Left lung (tissue), 10 donors: ENCODE measurements around the gene PSTK. TPM values are rescaled to one million over a fixed set of nuclear protein-coding genes. Genes with fewer than 3 reads are reported as not detected.

Experiments
- ATAC-seq: fragments of 200-7000 bp; cut with Tn5 transposase; one replicate; pipeline ENCODE4 v1.9.1; 2020; ENCODE audit warnings: moderate library complexity
- DNase-seq, 4 donors: peaks; one replicate each; pipeline ENCODE4 v3.0.0-alpha.2; 2013 to 2020
- H3K27ac ChIP-seq, 2 donors: fragments of 200-600 bp; sonication (generic) in 1 of 2; one replicate each; pipeline versions ENCODE4 v1.5.0 to v1.8.0; 2020 to 2021
- H3K27me3 ChIP-seq, 2 donors: fragments of 200-600 bp; sonication (generic) in 1 of 2; one replicate each; pipeline versions ENCODE4 v1.5.0 to v1.8.0; 2020 to 2021
- H3K36me3 ChIP-seq, 2 donors: fragments of 200-600 bp; sonication (generic) in 1 of 2; one replicate each; pipeline versions ENCODE4 v1.5.0 to v1.8.0; 2020 to 2021
- H3K4me1 ChIP-seq, 2 donors: fragments of 200-600 bp; one replicate each; pipeline ENCODE4 v1.8.0; 2021
- H3K4me3 ChIP-seq, 2 donors: fragments of 200-600 bp; sonication (generic) in 1 of 2; one replicate each; pipeline versions ENCODE4 v1.5.0 to v1.8.0; 2020 to 2021; ENCODE audit warnings: mild to moderate bottlenecking in 1 of 2
- H3K9me3 ChIP-seq, 2 donors: fragments of 200-600 bp; sonication (generic) in 1 of 2; one replicate each; pipeline versions ENCODE4 v1.5.0 to v1.8.0; 2020 to 2021
- CTCF ChIP-seq, 2 donors: fragments of 200-600 bp; sonication (generic) in 1 of 2; IDR thresholded peaks; one replicate each; pipeline versions ENCODE4 v1.5.0 to v1.8.0; 2021; ENCODE audit warnings: antibody characterized with exemption in 2 of 2
- intact Hi-C, 2 donors: fragments of 100-400 bp; cut with DNase I; formaldehyde crosslinking; loops; one replicate each; pipeline versions ENCODE4 v1.11.2 to v1.14.2; 2022
- polyA plus RNA-seq, 6 donors: library from polyadenylated mRNA; unstranded; fragments of 120-200 nt; gene quantifications; one replicate each; pipeline ENCODE4 v1.2.1, GENCODE V29; 2013; ENCODE audit not compliant: insufficient read length in 6 of 6
- total RNA-seq, 2 donors: library from RNA; stranded (reverse); fragmentation: NEBNext Ultra II Directional; extraction: Animal tissue kit (Norgen Biotek cat#: 25700); gene quantifications; one replicate each; pipeline ENCODE4 v1.2.1, GENCODE V29; 2021
- donor health status: DM: no; HTN: yes; CAD: no.
- donor health status: DM: no; HTN: no; CAD: no.

The PSTK gene
- total and polyA plus RNA-seq, 8 donors, result 3.8 to 9.9 (median 8.1) TPM

GRCh38 chr10:122974543-122975064 is 5.6 kb upstream of the PSTK start:
- TF ChIP-seq CTCF (IDR thresholded peaks at IDR 0.05), result no peak
- no peaks in the 10 kb centered on the region for H3K27me3 ChIP-seq
- intact Hi-C loops, result no loop called here
- no peak overlapping the region for H3K27ac ChIP-seq
- H3K4me1 ChIP-seq, result peaks cover under 1 to 3% of the 10 kb centered on the region in 2 donors
- no peak overlapping the region for H3K4me3 ChIP-seq
- ATAC-seq, result no peak
- no peak for DNase-seq
- no peaks in the 10 kb centered on the region for H3K9me3 ChIP-seq
- H3K36me3 ChIP-seq, result no peaks in the 10 kb centered on the region

- Histone ChIP-seq H3K4me3 (peak overlapping the region; percentile 59 to 77), H3K27me3 (no peaks in the 10 kb centered on the region), H3K27ac (peak overlapping the region in 1 of 2 donors; percentile 96), H3K4me1 (peaks cover 11 to 12% of the 10 kb centered on the region in 2 donors), H3K9me3 (no peaks in the 10 kb centered on the region), H3K36me3 (no peaks in the 10 kb centered on the region)
- ATAC-seq (no peak), DNase-seq (peak in 2 of 4 donors; percentile 11 to 49)
- TF ChIP-seq CTCF (IDR thresholded peaks at IDR 0.05), result peak in 1 of 2 donors; percentile 45
- intact Hi-C loops, result no loop called here
Observed at GRCh38 chr10:122981066-122981464, 864 bp downstream of the PSTK start.

- H3K27ac ChIP-seq, result no peak overlapping the region
- no peak for TF ChIP-seq CTCF (IDR thresholded peaks at IDR 0.05)
- no peaks in the 10 kb centered on the region for H3K27me3 ChIP-seq
- no peaks in the 10 kb centered on the region for H3K9me3 ChIP-seq
- H3K4me3 ChIP-seq, result no peak overlapping the region
- ATAC-seq, result no peak
- H3K4me1 ChIP-seq, result peaks cover 11 to 12% of the 10 kb centered on the region in 2 donors
- no peak for DNase-seq
- H3K36me3 ChIP-seq, result no peaks in the 10 kb centered on the region
- intact Hi-C loops, result no loop called here
Observed at GRCh38 chr10:122983898-122984297, 3.7 kb downstream of the PSTK start.

GRCh38 chr10:122984708-122985107 is 4.5 kb downstream of the PSTK start:
- DNase-seq (no peak), ATAC-seq (no peak)
- Histone ChIP-seq H3K36me3 (no peaks in the 10 kb centered on the region), H3K4me3 (no peak overlapping the region), H3K27me3 (no peaks in the 10 kb centered on the region), H3K4me1 (peaks cover 8 to 10% of the 10 kb centered on the region in 2 donors), H3K27ac (no peak overlapping the region), H3K9me3 (no peaks in the 10 kb centered on the region)
- no peak for TF ChIP-seq CTCF (IDR thresholded peaks at IDR 0.05)
- intact Hi-C loops, result no loop called here

- intact Hi-C loops, result no loop called here
- no peak for TF ChIP-seq CTCF (IDR thresholded peaks at IDR 0.05)
Observed at GRCh38 chr10:122986335-122986734, 6.1 kb downstream of the PSTK start.

More at GRCh38 chr10:122986335-122986734, 6.1 kb downstream of the PSTK start:
- Histone ChIP-seq H3K27ac (no peak overlapping the region), H3K27me3 (no peaks in the 10 kb centered on the region), H3K4me1 (no peaks in the 10 kb centered on the region), H3K9me3 (no peaks in the 10 kb centered on the region), H3K36me3 (peaks cover 0 to 5% of the 10 kb centered on the region in 2 donors), H3K4me3 (no peak overlapping the region)
- ATAC-seq, result no peak
- no peak for DNase-seq
